GM19035 (cell line): Measurements from ENCODE around the gene DRICH1.
"Not testable (repeated sequence)": the region's sequence is repeated elsewhere in the genome, so short reads cannot be mapped to it uniquely, and the experiment has no call there.

Source experiments
- ATAC-seq: cut with Tn5 transposase; IDR thresholded peaks from one replicate; pipeline ENCODE4 v1.9.1; 2021; ENCODE audit not compliant: unreplicated experiment

The DRICH1 gene

DNA sequence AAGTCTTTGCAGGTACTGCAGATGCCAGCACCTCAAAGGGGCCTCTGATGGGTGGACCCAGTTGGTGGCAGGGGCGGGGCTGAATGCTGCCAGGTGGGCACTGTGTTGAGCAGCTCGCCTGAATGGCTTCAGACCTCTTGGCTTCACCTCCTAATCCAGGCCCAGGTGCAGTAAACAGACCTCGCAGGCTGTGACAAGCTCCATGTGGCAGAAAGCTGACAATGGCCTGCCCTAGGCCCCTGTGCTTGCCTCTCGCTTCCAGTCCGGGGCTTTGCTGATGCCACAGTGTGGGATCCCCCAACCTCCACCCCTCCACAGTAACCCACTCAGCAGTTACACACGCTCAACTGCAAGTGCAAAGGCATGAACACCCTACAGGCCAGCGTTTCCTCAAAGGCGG, 61.4 kb downstream of the DRICH1 start:
- no peak for ATAC-seq

- no peak for ATAC-seq
Measured at GRCh38 chr22:23569716-23570115, 62.4 kb downstream of the DRICH1 start.

DNA sequence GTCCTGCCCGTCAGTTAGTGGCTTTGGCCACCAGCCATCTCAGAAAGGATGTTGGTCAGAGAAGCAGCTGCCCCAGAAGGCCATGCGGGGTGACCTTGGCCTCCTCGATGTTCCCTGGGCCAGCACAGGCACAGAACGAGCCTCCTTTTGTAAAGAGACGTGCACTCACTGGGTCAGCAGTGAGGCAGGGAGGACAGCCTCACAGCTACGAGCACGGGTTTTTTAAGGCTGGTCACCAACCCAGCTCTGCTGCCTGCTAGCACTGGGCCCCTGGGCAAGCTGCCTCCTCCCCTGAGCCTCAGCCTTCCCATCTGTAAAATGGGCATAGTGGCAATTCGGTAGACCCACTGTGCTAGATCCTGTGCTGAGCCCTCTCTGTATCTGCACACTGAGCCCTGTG, 62.8 kb downstream of the DRICH1 start:
- ATAC-seq: no peak

DNA sequence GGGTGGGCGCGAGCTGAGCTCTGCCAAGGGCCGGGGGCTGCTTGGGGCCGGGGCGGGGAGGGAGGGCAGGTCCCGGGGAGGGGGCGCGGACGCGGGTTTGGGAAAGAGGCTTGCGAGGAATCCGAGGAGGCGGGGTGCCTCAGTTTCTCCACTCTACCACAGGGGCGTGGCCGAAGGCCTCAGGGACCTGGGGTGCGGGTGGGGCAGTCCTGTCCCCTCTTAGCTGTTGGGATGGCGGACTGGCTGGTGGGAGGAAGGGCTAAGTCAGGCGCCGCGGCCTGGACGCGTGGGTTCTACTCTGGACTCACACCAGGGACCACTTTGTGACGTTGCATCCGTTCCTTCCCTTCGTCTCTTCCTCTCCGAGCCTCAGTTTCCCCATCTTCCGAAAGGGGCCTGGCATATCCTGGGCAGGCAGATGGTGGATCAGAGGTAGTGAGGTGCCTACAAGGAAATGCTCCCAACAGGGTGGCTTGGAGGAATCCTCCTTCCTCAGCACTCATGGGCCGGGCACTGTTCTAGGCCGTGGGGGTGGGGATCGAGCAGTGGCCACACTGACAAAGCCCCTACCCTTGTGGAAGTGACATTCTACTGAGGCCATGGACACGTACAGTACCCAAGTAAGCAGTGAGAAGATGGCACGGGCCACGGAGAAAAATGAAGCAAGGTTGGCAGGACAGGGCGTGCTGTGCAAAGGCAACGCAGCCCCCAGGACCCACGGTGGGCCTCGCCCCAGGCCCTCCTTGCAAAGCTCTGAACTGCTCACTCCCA, 65.2 kb downstream of the DRICH1 start:
- no peak for ATAC-seq

- no peak for ATAC-seq
Measured at GRCh38 chr22:23565915-23566704, 66.0 kb downstream of the DRICH1 start.

GRCh38 chr22:23565305-23565914, 66.7 kb downstream of the DRICH1 start:
- ATAC-seq: no peak

DNA sequence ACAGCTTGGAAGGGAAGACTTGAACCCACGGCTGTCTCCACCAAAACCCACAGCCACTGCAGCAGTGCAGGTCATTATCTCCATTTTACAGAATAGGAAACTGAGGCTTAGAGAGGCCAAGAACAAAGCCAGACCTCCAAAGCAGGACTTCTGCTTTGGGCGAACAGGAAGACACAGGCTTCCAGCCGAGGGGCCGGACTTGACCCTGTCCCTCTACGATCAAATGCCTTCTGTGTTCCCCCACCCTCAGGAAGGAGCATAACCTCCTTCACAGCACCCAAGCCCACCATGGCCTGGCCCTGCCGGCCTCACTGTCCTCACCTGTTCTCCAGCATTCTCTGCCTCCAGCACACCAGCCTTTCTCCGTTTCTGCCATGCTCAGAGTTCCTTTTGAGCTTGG, 67.8 kb downstream of the DRICH1 start:
- no peak for ATAC-seq

DNA sequence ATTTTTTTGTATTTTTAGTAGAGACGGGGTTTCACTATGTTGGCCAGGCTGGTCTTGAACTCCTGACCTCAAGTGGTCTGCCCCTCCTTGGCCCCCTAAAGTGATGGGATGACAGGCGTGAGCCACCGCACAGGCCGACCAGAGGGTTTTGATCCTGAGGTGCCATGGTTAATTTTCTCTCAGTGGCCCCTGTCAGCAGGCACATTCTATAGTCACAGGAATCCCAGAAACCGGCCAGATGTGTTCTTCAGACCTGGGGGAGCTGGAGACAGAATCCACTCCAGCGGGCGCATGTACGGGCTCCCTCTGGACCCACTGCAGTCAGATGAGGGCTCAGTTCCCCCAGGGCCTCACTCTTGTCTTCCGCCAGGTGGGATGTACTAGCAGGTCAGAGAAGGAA, 69.0 kb downstream of the DRICH1 start:
- ATAC-seq: no peak

DNA sequence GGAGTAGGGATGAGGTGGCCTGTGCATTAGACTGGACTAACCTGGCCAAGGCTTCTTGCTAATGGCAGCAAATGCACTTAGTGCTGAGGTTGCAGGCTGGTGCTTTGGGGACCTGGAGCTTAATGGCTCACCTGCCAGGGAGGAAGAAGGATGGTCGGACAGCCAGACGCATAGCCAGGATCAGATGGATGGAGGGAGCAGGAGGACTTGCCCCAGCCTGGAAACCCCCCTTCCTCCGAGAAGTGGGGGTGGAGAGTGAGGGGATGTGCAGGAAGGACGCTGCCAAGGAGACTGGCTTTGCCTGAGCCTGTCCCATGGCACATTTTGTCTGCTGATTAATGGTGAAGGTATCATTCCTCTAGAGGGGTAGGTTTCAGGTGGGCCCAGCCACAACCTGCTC, 69.9 kb downstream of the DRICH1 start:
- ATAC-seq: no peak

GRCh38 chr22:23561025-23561510, 71.1 kb downstream of the DRICH1 start:
- ATAC-seq: not testable (repeated sequence)

DNA sequence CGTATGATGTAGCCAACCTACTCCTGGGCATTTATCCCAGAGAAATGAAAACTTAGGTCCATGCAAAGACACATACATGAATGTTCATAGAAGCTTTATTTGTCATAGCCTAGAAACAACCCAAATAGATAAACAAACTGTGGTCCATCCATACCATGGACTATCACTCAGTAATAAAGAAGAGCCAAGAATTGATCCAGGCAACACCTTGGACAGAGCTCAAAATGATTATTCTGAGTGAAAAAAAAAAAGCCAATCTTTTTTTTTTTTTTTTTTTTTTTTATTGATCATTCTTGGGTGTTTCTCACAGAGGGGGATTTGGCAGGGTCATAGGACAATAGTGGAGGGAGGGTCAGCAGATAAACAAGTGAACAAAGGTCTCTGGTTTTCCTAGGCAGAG, 71.9 kb downstream of the DRICH1 start:
- not testable (repeated sequence) for ATAC-seq
